Thyroid gland (tissue), 4 donors: ENCODE results near the gene PRPS1L1.

Experiments
- POLR2A ChIP-seq, 2 donors: fragments of 450-650 bp; IDR thresholded peaks; one replicate each; pipeline ENCODE4 v1.6.1; 2017; ENCODE audit warnings: antibody characterized with exemption in 2 of 2, mild to moderate bottlenecking in 2 of 2, moderate library complexity in 1 of 2
- TF ChIP-seq, protein P1 (sequence below), 6 experiments: fragments of 200-600 bp in 3 of 6; fragments of 450-650 bp in 3 of 6; sonication (generic) in 3 of 6; IDR thresholded peaks; one replicate each; pipeline ENCODE4 v1.5.1; 2016 to 2019; ENCODE audit warnings: antibody characterized with exemption in 6 of 6, mild to moderate bottlenecking in 2 of 6, inconsistent platforms in 1 of 6, moderate library complexity in 1 of 6

DNA sequence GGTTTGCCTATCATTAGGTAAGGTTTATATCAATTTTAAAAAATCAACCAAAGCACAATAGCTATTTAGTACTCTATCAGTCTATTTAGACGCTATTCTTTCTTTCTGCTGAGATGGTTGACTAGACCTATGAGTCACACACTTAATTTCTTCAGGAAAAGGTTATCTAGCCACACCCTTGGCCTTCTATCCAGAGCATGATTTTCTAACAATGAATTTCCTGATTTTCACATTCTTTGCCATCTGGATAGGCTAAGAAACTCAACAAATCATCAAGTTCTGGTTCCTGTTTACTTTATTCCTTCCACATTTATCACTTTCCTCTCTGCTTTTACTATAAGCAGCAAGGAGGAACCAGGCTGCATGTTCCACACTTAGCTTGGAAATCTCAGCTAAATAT is 8.1 kb downstream of the PRPS1L1 start:
- TF ChIP-seq, protein P1, sequence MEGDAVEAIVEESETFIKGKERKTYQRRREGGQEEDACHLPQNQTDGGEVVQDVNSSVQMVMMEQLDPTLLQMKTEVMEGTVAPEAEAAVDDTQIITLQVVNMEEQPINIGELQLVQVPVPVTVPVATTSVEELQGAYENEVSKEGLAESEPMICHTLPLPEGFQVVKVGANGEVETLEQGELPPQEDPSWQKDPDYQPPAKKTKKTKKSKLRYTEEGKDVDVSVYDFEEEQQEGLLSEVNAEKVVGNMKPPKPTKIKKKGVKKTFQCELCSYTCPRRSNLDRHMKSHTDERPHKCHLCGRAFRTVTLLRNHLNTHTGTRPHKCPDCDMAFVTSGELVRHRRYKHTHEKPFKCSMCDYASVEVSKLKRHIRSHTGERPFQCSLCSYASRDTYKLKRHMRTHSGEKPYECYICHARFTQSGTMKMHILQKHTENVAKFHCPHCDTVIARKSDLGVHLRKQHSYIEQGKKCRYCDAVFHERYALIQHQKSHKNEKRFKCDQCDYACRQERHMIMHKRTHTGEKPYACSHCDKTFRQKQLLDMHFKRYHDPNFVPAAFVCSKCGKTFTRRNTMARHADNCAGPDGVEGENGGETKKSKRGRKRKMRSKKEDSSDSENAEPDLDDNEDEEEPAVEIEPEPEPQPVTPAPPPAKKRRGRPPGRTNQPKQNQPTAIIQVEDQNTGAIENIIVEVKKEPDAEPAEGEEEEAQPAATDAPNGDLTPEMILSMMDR (IDR thresholded peaks at IDR 0.05): no peak
- no peak for TF ChIP-seq POLR2A (IDR thresholded peaks at IDR 0.05)
